Osteocyte (in vitro differentiated cells): ENCODE results near the gene THSD1. TPM values are rescaled to one million over a fixed set of nuclear protein-coding genes. Genes with fewer than 3 reads are reported as not detected.

Experiments
- DNase-seq: peaks from one replicate; pipeline ENCODE4 v3.0.0; 2021; ENCODE audit warnings: mixed read lengths; ENCODE audit not compliant: unreplicated experiment; ENCODE audit errors: extremely low spot score
- H3K27ac Mint-ChIP-seq: one replicate; pipeline ENCODE4 v1.8.0; 2021; ENCODE audit warnings: mild to moderate bottlenecking, mixed read lengths; ENCODE audit not compliant: unreplicated experiment
- H3K27me3 Mint-ChIP-seq: one replicate; pipeline ENCODE4 v1.8.0; 2021; ENCODE audit warnings: mixed read lengths; ENCODE audit not compliant: unreplicated experiment
- H3K36me3 Mint-ChIP-seq: one replicate; pipeline ENCODE4 v1.8.0; 2021; ENCODE audit warnings: mixed read lengths; ENCODE audit not compliant: unreplicated experiment
- H3K4me1 Mint-ChIP-seq: one replicate; pipeline ENCODE4 v1.8.0; 2021; ENCODE audit warnings: mixed read lengths; ENCODE audit not compliant: unreplicated experiment
- H3K4me3 Mint-ChIP-seq: one replicate; pipeline ENCODE4 v1.8.0; 2021; ENCODE audit warnings: mild to moderate bottlenecking, moderate library complexity, mixed read lengths; ENCODE audit not compliant: unreplicated experiment
- H3K9me3 Mint-ChIP-seq: one replicate; pipeline ENCODE4 v1.8.0; 2021; ENCODE audit warnings: mixed read lengths; ENCODE audit not compliant: unreplicated experiment
- long read RNA-seq: library from polyadenylated mRNA; unstranded; transcript quantifications from one replicate; pipeline ENCODE4 v2.0.0, GENCODE V29; 2021
- total RNA-seq: library from RNA; stranded (reverse); gene quantifications from 2 replicates; pipeline ENCODE4 v1.2.1, GENCODE V29; 2021
- TF ChIP-seq, protein P1 (sequence below): fragments of 200-600 bp; sonication (generic); IDR thresholded peaks from 2 replicates; pipeline ENCODE4 v1.5.0; 2021; ENCODE audit warnings: antibody characterized with exemption, mild to moderate bottlenecking, moderate library complexity

Gene THSD1
- 3.1 and 3.7 TPM in 2 replicates for total RNA-seq
- long read RNA-seq, transcript THSD1-201 (5 exons, 2,962 nt) = major isoform, 8 of 14 reads
- long read RNA-seq, partial matches to known transcripts = 0 of 14 reads
- long read RNA-seq, other reads (novel, unspliced or antisense) = 2 of 14 reads

DNA sequence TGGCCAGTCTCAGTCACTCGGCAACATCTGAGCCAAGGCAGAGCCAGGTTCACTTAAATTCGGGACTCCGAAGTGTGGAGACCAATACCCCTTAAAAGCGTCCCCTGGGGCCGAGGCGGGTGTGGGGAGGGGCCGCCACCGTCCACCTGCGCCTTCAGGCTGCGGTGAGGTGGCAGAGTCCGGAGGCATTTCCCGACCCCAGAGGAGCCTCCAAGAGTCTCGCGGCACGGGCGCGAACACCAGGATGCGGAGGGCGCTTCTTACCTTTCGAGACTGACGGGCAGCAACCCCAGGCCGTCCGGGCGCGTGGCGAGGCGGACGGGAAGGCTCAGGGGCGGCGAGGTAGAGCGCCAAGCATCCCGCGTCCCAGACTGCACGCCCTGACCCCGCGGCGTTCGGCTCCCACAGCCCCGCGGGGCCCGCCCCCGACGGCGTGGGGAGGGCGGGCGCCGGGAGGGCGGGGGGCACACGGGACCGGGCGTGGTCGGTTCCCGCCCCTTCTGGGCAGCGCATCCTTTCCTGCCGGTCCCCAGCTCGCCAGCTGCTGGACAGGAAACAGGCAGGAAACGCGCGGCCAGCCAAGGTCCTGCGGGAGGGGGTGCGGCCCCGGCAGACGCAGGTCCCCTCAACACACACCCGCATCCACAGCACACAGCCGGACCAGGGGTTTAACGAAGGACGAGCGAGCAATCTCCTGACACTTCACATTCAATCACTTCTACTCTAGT lies at the start of gene THSD1:
Gene THSD1 (minus strand): TSS at position 406 of the 728 bp plus-strand sequence. CDS start 3,572 bp downstream, outside the sequence.
- peak within 1 kb of the TSS; percentile 44 for H3K27ac Mint-ChIP-seq
- peaks cover 20% of the 10 kb centered on the region for H3K4me1 Mint-ChIP-seq
- H3K9me3 Mint-ChIP-seq = no peaks in the 10 kb centered on the region
- DNase-seq = no peak
- H3K36me3 Mint-ChIP-seq = peaks cover 3% of the 10 kb centered on the region
- no peaks in the 10 kb centered on the region for H3K27me3 Mint-ChIP-seq
- H3K4me3 Mint-ChIP-seq = peak within 1 kb of the TSS; percentile 76
- TF ChIP-seq, protein P1, sequence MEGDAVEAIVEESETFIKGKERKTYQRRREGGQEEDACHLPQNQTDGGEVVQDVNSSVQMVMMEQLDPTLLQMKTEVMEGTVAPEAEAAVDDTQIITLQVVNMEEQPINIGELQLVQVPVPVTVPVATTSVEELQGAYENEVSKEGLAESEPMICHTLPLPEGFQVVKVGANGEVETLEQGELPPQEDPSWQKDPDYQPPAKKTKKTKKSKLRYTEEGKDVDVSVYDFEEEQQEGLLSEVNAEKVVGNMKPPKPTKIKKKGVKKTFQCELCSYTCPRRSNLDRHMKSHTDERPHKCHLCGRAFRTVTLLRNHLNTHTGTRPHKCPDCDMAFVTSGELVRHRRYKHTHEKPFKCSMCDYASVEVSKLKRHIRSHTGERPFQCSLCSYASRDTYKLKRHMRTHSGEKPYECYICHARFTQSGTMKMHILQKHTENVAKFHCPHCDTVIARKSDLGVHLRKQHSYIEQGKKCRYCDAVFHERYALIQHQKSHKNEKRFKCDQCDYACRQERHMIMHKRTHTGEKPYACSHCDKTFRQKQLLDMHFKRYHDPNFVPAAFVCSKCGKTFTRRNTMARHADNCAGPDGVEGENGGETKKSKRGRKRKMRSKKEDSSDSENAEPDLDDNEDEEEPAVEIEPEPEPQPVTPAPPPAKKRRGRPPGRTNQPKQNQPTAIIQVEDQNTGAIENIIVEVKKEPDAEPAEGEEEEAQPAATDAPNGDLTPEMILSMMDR = no peak

DNA sequence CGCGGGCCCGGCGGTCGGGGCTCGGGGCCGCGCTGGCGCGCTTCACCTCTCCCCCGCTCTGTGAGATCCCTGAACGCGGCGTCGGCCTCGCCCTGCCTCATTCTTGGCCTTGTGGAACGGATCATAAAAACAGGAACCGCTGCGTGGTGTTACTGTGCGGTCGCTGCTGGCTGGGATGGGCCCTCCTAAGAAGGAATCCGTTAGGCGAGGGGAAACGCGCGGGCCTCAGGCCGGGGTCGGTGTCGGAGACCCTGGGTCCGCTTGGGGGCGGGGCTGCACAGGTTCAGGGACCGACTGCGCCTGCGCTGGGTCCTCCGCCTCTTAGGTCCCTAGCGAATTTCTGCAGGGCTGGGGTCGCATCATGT lies 49.7 kb upstream of the THSD1 start:
- H3K9me3 Mint-ChIP-seq = no peaks in the 10 kb centered on the region
- H3K27ac Mint-ChIP-seq = peak overlapping the region; percentile 80
- H3K36me3 Mint-ChIP-seq = peaks cover under 1% of the 10 kb centered on the region
- TF ChIP-seq, protein P1 = no peak
- peaks cover 41% of the 10 kb centered on the region for H3K4me1 Mint-ChIP-seq
- H3K27me3 Mint-ChIP-seq = no peaks in the 10 kb centered on the region
- peak; percentile 91 for DNase-seq
- H3K4me3 Mint-ChIP-seq = peak overlapping the region; percentile 94

- peak; percentile 96 for DNase-seq
- Mint-ChIP-seq H3K9me3 (no peaks in the 10 kb centered on the region), H3K27ac (peak within 1 kb of the TSS; percentile 95), H3K27me3 (no peaks in the 10 kb centered on the region), H3K4me3 (peak within 1 kb of the TSS; percentile 94), H3K36me3 (no peaks in the 10 kb centered on the region), H3K4me1 (peaks cover 41% of the 10 kb centered on the region)
- TF ChIP-seq, protein P1 = no peak
These were observed 49.1 kb upstream of the THSD1 start, which contains the start of gene CKAP2 for GRCh38 chr13:52454820-52455676. Gene CKAP2 (plus strand): TSS chr13:52455478. CDS start chr13:52455557, 79 bp downstream.

DNA sequence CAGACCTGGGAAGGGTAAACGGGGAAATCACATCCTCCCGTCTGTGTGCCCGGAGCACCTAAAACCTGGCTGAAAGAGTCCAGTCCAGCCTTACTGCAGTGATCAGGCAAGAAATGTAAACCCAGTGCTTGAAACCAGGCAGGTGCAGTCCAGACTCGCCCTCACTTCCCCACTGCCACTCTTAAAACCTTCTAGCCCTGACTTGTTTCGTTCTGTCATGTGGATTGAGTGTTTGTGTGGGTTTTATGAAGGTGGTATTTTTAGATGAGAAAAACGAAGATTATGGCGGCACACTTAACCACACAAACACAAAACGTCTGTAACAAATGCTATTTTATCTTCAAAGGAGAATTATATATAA lies 48.5 kb upstream of the THSD1 start:
- H3K4me1 Mint-ChIP-seq = peaks cover 39% of the 10 kb centered on the region

More for the DNA sequence above, 48.5 kb upstream of the THSD1 start:
- TF ChIP-seq, protein P1 = no peak
- H3K9me3 Mint-ChIP-seq = no peaks in the 10 kb centered on the region
- no peaks in the 10 kb centered on the region for H3K36me3 Mint-ChIP-seq
- peak overlapping the region; percentile 95 for H3K27ac Mint-ChIP-seq
- no peaks in the 10 kb centered on the region for H3K27me3 Mint-ChIP-seq
- no peak for DNase-seq
- peak overlapping the region; percentile 94 for H3K4me3 Mint-ChIP-seq
